Gastrocnemius medialis (tissue), 4 donors: ENCODE data around the gene VTN. TPM values are rescaled to one million over a fixed set of nuclear protein-coding genes. Genes with fewer than 3 reads are reported as not detected.

ENCODE experiments used
- ATAC-seq, 2 donors: fragments of 150-250 bp; one replicate each; pipeline ENCODE4 v1.9.1; 2016
- DNase-seq, 2 donors: peaks; one replicate each; pipeline ENCODE4 v3.0.0-alpha.2; 2019
- H3K27ac ChIP-seq, 4 donors: fragments of 200-600 bp; sonication (generic); 1 replicate in 1 of 4; 2 replicates in 3 of 4; pipeline ENCODE4 v1.5.1; 2016 to 2018; ENCODE audit warnings: mild to moderate bottlenecking in 2 of 4, moderate library complexity in 1 of 4
- H3K27me3 ChIP-seq, 3 donors: fragments of 200-600 bp; sonication (generic) in 2 of 3; 1 replicate in 1 of 3; 2 replicates in 2 of 3; pipeline versions ENCODE4 v1.5.1 to v1.6.0; 2016 to 2019; ENCODE audit warnings: mild to moderate bottlenecking in 1 of 3, moderate library complexity in 1 of 3
- H3K36me3 ChIP-seq, 2 donors: fragments of 200-600 bp; sonication (generic) in 1 of 2; one replicate each; pipeline ENCODE4 v1.5.1; 2017 to 2018
- H3K4me1 ChIP-seq, 2 donors: fragments of 200-600 bp; sonication (generic) in 1 of 2; one replicate each; pipeline ENCODE4 v1.5.1; 2016 to 2017; ENCODE audit warnings: mild to moderate bottlenecking in 2 of 2
- H3K4me3 ChIP-seq, 4 donors: fragments of 200-600 bp; sonication (generic) in 3 of 4; 1 replicate in 1 of 4; 2 replicates in 3 of 4; pipeline ENCODE4 v1.5.1; 2016 to 2019; ENCODE audit warnings: mild to moderate bottlenecking in 2 of 4
- H3K9me3 ChIP-seq, 3 donors: fragments of 200-600 bp; sonication (generic) in 2 of 3; 1 replicate in 1 of 3; 2 replicates in 2 of 3; pipeline ENCODE4 v1.5.1; 2016 to 2019
- CTCF ChIP-seq, 5 experiments: fragments of 450-650 bp in 3 of 5; fragments of 200-600 bp in 2 of 5; sonication (generic) in 2 of 5; IDR thresholded peaks in 4 of 5; conservative IDR thresholded peaks in 1 of 5; 1 replicate in 4 of 5; 2 replicates in 1 of 5; pipeline ENCODE4 v1.5.1; 2016 to 2019; ENCODE audit warnings: antibody characterized with exemption in 5 of 5, mild to moderate bottlenecking in 3 of 5, moderate library complexity in 3 of 5
- POLR2A ChIP-seq, 2 donors: fragments of 450-650 bp; IDR thresholded peaks; one replicate each; pipeline ENCODE4 v1.6.1; 2017; ENCODE audit warnings: antibody characterized with exemption in 2 of 2, mild to moderate bottlenecking in 2 of 2, moderate library complexity in 2 of 2
- in situ Hi-C, 4 donors: fragments of 200-750 bp; cut with MboI; loops; one replicate each; pipeline versions ENCODE4 v1.15.0 to v1.8.0; 2017; ENCODE audit warnings: low sequenced_read_pairs in 4 of 4
- intact Hi-C: fragments of 100-400 bp; cut with DNase I; formaldehyde crosslinking; loops from one replicate; pipeline ENCODE4 v1.15.1; 2023; ENCODE audit warnings: low total_unique reads
- total RNA-seq, 4 donors: library from RNA; depleted of rRNA; stranded (reverse); fragments of >200 nt; gene quantifications; one replicate each; pipeline versions ENCODE4 v1.1.0 to v1.2.3, GENCODE V29; 2016

Gene VTN
- total RNA-seq, 4 donors from 2014 or later = 3.8 to 11.5 TPM; not detected in 2

GRCh38 chr17:28397687-28398279, 27.7 kb upstream of the VTN start:
- DNase-seq (no peak), ATAC-seq (no peak)
- H3K27me3 ChIP-seq = no peaks in the 10 kb centered on the region
- TF ChIP-seq CTCF (IDR thresholded peaks at IDR 0.05 in 4 of 5, conservative IDR thresholded peaks at IDR 0.05 in 1 of 5) (no peak), POLR2A (IDR thresholded peaks at IDR 0.05) (no peak)
- intact Hi-C loops (no loop called here), in situ Hi-C loops (loop anchor here in 1 of 4 donors (5.0 kb wide), 1 partner anchor 50 kb away; no protein-coding TSS in a partner anchor)
- H3K4me3 ChIP-seq = no peak overlapping the region
- H3K27ac ChIP-seq = no peak overlapping the region
- H3K9me3 ChIP-seq = no peaks in the 10 kb centered on the region
- no peaks in the 10 kb centered on the region for H3K4me1 ChIP-seq
- peaks cover 0 to 18% of the 10 kb centered on the region in 2 donors for H3K36me3 ChIP-seq

GRCh38 chr17:28397275-28397674, 27.2 kb upstream of the VTN start:
- intact Hi-C loops (no loop called here), in situ Hi-C loops (loop anchor here in 1 of 4 donors (5.0 kb wide), 1 partner anchor 50 kb away; no protein-coding TSS in a partner anchor)
- Histone ChIP-seq H3K36me3 (peaks cover 0 to 18% of the 10 kb centered on the region in 2 donors), H3K27ac (no peak overlapping the region), H3K9me3 (no peaks in the 10 kb centered on the region), H3K27me3 (no peaks in the 10 kb centered on the region), H3K4me3 (no peak overlapping the region), H3K4me1 (no peaks in the 10 kb centered on the region)
- no peak for TF ChIP-seq CTCF (IDR thresholded peaks at IDR 0.05 in 4 of 5, conservative IDR thresholded peaks at IDR 0.05 in 1 of 5)
- TF ChIP-seq POLR2A (IDR thresholded peaks at IDR 0.05) = no peak
- ATAC-seq = no peak
- no peak for DNase-seq

GRCh38 chr17:28396635-28397239, 26.6 kb upstream of the VTN start:
- Histone ChIP-seq H3K4me1 (no peaks in the 10 kb centered on the region), H3K4me3 (no peak overlapping the region), H3K36me3 (peaks cover 0 to 13% of the 10 kb centered on the region in 2 donors), H3K27me3 (no peaks in the 10 kb centered on the region), H3K9me3 (no peaks in the 10 kb centered on the region), H3K27ac (no peak overlapping the region)
- intact Hi-C loops = no loop called here
- ATAC-seq (no peak), DNase-seq (no peak)
- in situ Hi-C loops = loop anchor here in 1 of 4 donors (5.0 kb wide), 1 partner anchor 51 kb away; no protein-coding TSS in a partner anchor
- no peak for TF ChIP-seq POLR2A (IDR thresholded peaks at IDR 0.05)
- no peak for TF ChIP-seq CTCF (IDR thresholded peaks at IDR 0.05 in 4 of 5, conservative IDR thresholded peaks at IDR 0.05 in 1 of 5)

- no peak for TF ChIP-seq POLR2A (IDR thresholded peaks at IDR 0.05)
- no peak for TF ChIP-seq CTCF (IDR thresholded peaks at IDR 0.05 in 4 of 5, conservative IDR thresholded peaks at IDR 0.05 in 1 of 5)
- in situ Hi-C loops (loop anchor here in 1 of 4 donors (5.0 kb wide), 1 partner anchor 51 kb away; no protein-coding TSS in a partner anchor), intact Hi-C loops (no loop called here)
- no peak for DNase-seq
- Histone ChIP-seq H3K9me3 (no peaks in the 10 kb centered on the region), H3K27me3 (no peaks in the 10 kb centered on the region), H3K36me3 (peaks cover 0 to 7% of the 10 kb centered on the region in 2 donors), H3K27ac (no peak overlapping the region), H3K4me3 (no peak overlapping the region), H3K4me1 (no peaks in the 10 kb centered on the region)
- no peak for ATAC-seq
These were observed 25.9 kb upstream of the VTN start for GRCh38 chr17:28395968-28396367.
